Measurements from ENCODE around the gene PPP1R37.

DNA sequence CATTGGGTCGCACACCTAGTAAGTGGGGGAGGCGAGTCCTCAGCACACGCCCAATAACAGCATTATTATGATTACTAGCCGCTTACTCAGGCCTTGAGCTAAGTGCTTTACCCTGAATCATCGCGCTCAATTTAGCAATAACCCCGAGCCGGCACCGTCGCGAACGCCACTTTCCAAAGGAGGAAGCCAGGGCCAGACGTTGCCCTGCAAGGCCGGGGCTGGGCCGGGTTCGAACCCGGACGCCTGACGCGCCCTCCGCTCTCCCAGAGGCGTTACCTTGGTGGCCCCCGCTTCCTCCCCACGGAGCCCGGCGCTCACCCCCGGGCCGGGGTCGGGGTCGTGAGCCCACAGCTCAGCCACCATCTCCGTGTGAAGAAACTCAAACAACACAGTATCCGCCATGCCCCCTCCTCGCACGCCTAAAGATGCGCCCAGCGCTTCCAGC is 84.9 kb downstream of the PPP1R37 start, which contains the start of gene TRAPPC6A:
- no peak for TF ChIP-seq GLI4 (tag by site-specific recombination; IDR thresholded peaks at IDR 0.05)
- no peak for TF ChIP-seq TCF7L2 (IDR thresholded peaks at IDR 0.05; ENCODE audit: borderline replicate concordance, low read depth, low read length)
- TF ChIP-seq ZNF394 (tag by site-specific recombination; IDR thresholded peaks at IDR 0.05; ENCODE audit: borderline replicate concordance), result peak; percentile 13; the same call in 1 of the 2 replicates

All from HEK293 (cell line).